HG02678 (cell line): ENCODE measurements around the gene CTNNA1.
A peak's percentile ranks its signal among the peaks of the same experiment; 100 is the strongest.
"Not testable (repeated sequence)": the region's sequence is repeated elsewhere in the genome, so short reads cannot be mapped to it uniquely, and the experiment has no call there.

Source experiments
- ATAC-seq: cut with Tn5 transposase; IDR thresholded peaks from one replicate; pipeline ENCODE4 v1.9.1; 2021; ENCODE audit warnings: mild to moderate bottlenecking, moderate library complexity; ENCODE audit not compliant: unreplicated experiment

CTNNA1 gene, protein sequence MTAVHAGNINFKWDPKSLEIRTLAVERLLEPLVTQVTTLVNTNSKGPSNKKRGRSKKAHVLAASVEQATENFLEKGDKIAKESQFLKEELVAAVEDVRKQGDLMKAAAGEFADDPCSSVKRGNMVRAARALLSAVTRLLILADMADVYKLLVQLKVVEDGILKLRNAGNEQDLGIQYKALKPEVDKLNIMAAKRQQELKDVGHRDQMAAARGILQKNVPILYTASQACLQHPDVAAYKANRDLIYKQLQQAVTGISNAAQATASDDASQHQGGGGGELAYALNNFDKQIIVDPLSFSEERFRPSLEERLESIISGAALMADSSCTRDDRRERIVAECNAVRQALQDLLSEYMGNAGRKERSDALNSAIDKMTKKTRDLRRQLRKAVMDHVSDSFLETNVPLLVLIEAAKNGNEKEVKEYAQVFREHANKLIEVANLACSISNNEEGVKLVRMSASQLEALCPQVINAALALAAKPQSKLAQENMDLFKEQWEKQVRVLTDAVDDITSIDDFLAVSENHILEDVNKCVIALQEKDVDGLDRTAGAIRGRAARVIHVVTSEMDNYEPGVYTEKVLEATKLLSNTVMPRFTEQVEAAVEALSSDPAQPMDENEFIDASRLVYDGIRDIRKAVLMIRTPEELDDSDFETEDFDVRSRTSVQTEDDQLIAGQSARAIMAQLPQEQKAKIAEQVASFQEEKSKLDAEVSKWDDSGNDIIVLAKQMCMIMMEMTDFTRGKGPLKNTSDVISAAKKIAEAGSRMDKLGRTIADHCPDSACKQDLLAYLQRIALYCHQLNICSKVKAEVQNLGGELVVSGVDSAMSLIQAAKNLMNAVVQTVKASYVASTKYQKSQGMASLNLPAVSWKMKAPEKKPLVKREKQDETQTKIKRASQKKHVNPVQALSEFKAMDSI

DNA sequence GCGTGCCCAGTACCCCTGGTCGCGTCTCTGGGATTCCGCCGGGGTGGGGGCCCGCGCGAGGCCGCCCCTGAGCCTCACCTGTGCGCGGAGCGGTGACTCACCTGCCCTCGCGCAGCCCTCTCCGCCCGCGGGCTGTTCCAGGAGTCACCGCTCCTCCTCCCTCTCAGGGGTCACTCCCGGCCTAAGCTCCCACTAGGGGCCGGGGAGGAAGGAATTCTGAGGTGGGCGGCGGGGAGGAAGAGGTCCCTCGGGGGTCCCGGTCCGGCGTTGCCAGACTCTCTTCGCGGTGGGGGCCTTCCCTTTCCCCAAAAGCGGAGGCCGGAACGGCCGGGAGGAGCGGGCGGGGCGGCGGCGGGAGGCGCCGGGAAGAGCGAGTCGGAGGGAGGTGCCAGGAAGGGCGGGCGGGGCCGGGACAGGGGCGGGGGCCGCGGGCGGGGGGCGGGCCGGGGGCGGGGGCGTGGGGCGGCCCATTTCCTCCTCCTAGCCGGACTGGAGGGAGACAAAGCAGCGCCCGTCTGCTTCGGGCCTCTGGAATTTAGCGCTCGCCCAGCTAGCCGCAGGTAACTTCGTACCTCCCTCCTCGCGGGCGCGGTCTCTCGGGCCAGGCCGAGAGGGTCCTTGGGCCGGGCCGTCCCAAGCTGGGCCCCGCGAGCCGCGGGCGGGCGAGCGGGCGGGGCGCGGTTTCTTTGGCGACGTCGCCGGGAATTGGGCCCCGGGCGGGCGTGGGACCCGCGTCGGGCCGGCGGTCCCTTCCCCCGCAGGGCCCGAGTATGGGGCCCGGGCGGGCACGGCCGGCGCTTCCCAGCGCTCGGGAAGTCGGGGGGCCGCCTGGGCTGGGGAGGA lies at the start of gene CTNNA1:
Gene CTNNA1, plus strand, starts transcription at position 475 of the 843 bp plus-strand sequence. CDS start 28,500 bp downstream, outside the sequence.
- peak; percentile 53 for ATAC-seq

DNA sequence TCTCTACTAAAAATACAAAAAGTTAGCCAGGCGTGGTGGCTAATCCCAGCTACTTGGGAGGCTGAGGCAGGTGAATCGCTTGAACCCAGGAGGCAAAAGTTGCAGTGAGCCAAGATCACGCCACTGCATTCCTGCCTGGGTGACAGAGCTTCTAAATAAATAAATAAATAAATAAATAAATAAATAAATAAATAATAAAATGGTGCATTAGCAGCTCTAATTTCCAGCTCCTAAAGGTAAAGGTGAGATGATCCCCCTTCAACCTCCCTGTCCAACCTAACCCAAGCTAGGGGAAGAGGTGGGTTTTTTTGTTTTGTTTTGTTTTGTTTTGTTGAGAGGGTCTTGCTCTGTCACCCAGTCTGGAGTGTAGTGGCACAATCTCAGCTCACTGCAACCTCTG lies 49.4 kb upstream of the CTNNA1 start:
- not testable (repeated sequence) for ATAC-seq

DNA sequence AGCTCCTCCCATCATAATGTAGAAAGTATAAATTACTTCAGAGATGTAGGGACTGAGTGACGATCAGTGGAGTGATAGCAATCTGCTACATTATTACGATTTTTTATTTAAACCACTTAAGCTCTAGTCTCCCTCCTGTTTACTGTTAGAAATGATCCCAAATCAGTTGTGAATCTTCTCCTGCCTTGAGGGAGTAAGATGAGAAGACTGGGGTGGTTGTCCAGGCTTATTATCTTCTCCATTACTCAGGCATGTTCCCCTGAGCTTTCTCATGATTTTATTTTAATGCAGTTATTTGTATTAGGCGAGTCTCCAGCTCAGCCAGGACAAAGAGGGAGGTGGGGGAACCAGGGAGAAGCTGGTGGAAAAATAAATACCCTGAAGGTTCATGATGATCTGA lies 48.2 kb upstream of the CTNNA1 start:
- ATAC-seq, result no peak

DNA sequence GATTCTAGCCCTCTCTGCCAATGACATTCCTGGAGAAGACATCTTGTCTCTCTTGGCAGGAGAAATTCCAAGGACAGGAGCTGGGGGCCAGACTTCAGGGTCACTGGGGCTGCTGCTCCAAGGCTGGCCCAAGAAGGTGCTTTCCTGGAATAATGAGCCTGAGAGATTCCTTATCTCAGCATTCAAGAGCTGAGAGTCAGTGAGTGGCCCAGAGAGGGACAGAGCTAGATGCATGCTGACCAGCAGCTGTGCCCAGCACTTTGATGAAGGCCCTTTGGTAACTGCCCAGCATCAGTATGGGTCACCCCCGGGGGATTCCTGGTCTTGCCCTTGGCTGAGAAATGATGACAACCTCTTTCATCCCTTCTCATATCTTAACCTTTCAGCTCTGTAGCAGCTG lies 47.7 kb upstream of the CTNNA1 start:
- ATAC-seq, result no peak

DNA sequence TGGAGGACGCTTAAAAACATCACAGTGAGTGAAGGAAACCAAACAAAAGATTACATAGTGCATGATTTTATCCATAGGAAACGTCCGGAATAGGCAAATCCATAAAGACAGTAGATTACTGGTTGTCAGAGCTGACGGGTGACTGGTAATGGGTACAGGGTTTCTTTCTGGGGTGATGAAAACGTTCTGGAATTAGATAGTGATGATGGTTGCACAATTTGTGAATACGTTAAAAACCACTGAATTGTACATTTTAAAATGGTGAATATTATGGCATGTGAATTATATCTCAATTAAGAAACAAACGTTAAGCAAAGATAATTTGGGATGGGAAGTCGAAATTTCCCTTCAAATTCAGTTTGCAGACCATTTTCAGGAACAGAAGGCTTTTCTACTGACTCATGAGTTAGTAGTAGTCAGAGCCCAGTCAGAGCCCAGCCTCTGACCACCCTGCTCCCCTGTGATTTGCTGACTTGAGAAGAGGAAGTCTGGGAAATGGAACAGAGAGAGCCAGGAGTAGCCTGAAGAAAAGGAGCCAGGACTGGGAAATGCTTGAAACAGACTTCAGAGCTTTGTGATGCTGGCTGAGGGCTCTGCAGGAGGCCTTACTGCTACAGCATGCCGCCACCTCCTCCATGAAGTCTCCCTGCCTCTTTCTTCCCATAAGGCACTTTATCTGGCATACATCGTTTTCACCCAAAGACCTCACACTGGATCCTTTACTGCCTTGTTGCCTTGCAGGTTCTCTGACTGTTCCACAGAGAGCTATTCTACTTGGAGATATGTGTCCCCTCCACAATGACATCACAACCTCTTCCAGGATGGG lies 46.4 kb upstream of the CTNNA1 start:
- no peak for ATAC-seq

DNA sequence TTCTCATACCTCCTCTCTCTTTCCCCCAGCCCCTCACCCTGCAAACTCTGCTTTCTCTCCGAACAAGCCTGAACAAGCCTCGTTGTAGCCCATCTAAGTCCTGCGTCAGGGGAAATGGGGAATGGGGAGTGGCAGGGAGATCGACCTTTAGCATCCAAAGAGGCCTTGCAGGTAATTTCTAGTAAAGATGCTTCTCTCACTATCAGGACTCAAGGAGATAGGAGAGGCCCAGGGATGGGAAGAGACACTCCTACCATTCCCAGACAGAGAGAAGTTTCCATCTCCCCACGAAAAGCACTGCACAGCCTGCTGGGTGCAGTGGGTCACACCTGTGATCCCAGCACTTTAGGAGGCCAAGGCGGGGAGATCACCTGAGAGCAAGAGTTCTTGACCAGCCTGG lies 44.4 kb upstream of the CTNNA1 start:
- ATAC-seq, result no peak

DNA sequence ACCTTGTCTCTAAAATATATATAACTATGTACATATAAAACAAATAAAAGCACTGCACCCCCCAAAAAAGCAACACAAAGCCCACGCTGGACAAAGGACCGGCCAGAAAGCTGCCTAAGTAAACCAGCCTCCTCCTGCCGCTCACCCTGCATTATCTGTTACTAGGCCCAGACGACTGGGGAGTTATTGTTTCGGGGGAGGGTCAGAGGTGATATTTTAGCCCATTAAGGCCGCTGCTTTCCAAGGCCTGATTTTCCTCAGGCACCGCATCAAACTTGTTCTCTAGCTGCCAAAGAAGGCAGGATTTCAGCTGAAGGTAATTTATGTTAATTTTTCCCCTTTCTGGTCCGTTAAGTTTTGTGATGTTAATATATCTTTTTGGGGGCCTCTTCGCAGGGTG lies 44.0 kb upstream of the CTNNA1 start:
- ATAC-seq, result no peak

DNA sequence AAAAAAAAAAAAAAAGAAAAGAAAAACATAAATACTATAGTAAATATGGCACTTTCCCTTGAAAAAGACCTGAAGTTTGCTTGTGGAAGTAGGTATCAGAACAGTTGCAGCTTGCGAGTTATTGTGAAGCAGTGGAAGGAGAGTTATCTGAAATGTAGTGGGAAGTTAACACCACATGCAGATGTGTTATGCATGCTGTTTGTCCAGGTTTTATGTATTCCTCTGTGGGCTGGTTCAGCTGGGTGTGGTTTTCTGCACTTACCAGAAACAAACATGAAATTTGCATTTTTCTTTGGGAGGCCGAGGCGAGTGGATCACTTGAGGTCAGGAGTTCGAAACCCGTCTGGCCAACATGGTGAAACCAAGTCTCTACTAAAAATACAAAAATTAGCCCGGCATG lies 42.1 kb upstream of the CTNNA1 start:
- ATAC-seq, result no peak

DNA sequence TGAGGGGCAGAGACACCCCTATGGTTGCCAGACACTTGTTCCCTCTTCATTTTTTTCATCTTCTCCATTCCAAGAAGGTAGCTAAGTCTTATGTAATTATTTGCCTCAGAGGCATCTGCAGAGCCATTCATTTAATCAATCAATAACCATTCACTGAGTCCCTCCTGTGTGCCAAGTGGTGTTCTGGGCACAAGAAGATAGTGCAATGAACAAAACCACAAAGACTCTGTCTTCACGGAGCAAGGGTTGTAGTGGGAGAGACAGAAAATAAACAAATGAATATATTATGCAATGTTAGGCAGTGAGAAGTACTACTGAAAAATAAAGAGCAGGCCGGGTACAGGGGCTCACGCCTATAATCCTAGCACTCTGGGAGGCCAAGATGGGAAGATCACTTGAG lies 41.4 kb upstream of the CTNNA1 start:
- no peak for ATAC-seq

DNA sequence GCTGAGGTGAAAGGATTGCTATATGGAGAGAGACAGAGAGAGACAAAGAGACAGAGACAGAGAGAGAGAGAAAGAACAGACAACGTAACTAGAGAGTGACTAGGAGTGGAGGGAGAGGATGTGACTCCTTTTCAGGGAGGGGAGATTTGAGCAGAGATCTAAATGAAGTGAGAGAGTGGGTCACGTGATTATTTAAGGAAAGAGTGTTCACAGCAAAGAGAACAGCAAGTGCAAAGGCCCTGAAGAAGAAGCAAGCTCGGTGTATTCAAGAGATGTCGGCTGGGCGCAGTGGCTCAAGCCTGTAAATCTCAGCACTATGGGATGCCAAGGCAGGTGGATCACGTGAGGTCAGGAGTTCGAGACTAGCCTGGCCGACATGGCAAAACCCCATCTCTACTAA lies 40.9 kb upstream of the CTNNA1 start:
- no peak for ATAC-seq

DNA sequence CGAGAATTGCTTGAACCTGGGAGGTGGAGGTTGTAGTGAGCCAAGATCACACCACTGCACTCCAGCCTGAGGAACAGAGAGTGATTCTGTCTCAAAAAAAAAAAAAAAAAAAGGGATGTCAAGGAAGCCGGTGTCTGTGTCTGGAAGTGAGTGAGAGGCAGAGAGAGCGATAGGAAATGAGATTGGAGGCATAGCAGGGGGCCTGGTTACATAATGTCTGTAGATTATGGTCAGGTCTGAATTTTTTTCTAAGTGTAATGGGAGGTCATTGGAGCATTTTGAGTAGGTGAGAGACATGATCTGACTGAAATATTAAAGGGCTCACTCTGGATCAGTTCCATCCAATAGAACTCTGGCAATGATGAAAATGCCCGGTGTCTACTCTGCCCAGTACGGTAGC lies 40.4 kb upstream of the CTNNA1 start:
- no peak for ATAC-seq

DNA sequence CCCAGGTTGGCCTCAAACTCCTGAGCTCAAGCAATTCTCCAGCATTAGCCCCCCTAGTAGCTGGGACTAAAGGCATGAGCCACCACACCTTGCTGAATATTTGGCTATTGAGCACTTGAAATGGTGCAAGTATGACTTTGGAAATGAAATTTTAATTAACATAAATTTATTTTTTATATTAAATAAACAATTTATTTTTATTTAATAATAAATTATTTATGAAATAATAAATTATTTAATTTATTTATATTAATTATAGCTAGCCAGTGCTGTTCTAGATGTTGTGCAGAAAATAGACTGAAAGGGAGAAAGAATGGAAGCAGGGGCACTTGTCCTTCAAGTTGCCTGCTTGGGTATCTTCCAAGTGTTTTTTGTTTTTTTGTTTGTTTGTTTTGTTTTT lies 40.0 kb upstream of the CTNNA1 start:
- ATAC-seq, result no peak

DNA sequence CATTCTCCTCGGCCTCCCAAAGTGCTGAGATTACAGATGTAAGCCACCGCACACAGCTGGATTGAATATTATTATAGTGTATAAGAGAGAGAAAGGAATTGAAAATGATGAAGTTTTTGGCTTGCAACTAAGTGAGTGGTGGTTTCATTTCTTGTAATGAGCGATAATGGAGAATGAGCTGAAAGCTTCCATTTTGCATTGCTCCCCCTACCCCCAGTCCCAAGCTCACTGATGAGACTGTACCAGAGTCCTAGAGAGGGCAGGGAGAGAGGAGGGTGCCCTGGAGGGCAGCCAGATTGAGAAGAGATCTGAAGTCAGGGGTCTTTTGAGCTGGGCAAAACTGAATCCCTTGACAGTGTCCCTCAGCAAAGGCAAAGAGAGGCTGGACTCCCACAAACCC lies 38.5 kb upstream of the CTNNA1 start:
- ATAC-seq, result no peak

DNA sequence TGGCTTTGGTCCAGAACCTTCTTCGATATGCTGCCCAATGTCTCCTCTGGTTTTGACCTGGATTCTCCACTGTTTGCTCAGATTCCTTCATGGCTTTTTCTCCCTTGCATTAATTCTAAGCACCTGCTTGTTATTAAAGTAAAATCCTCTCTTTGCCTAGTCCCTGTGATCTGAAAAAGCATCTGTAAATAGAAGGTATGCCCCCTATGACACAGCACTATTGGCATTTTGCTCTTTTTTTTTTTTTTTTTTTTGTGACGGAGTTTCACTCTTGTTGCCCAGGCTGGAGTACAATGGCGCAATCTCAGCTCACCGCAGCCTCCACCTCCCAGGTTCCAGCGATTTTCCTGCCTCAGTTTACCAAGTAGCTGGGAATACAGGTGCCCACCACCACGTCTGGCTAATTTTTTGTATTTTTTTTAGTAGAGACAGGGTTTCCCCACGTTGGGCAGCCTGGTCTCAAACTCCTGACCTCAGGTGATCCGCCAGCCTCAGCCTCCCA lies 37.2 kb upstream of the CTNNA1 start:
- ATAC-seq, result not testable (repeated sequence)

DNA sequence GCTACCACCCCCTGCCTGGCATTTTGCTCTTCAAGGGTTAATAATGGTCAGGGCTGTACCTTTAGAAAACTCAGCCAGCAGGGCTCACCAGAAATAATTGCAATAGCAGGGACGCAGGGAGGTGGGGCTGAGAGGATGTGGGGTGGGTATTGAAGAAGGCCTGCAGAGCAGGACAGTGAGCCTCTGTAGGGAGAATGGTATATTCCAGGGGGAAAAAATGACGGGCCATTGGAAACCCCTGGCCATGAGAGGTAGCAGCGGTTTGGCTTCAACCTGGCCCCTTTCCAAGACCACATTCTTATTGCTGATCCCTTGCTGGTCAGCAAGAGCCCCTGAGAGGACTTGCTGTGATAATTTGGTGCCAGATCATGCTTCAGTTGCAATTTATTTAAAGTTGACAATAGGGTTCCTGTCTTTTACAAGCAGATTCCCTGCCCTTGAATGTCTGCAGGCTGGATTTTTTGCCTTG lies 36.7 kb upstream of the CTNNA1 start:
- no peak for ATAC-seq

DNA sequence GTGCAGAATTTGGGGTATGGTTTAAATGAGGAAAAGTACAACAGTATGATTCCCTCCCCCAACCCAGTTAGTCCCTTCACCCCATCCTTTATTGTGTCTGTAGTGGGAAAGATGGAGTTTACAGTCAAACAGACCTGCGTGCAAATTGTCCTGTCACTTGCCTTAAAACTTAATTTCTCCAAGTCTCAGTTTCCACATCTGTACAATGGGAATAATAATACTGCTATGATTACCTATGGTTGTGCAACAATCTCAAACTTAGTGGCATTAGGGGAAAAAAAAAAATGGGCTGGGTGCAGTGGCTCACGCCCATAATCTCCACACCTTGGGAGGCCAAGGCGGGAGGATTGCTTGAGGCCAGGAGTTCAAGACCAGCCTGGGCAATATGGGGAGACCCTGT lies 35.8 kb upstream of the CTNNA1 start:
- ATAC-seq, result no peak

DNA sequence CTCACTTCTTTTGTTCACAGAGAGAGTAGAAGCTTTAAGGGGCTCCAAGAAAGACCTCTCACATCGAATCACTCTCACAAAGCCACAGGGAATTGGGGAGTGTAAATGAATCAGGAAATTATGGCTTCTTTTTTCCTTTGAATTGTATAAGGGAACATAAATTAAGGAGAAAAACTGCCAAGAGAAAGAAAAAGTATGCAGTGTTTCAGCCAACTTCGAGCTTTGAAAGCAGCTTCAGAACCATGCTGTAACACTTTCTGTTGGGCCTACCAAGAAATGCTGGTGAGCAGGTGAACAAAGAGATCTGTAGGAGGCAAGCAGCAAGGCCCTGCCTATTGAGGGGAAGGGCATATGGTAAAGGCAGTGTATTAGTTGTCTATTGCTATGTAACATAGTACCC lies 33.4 kb upstream of the CTNNA1 start:
- no peak for ATAC-seq

DNA sequence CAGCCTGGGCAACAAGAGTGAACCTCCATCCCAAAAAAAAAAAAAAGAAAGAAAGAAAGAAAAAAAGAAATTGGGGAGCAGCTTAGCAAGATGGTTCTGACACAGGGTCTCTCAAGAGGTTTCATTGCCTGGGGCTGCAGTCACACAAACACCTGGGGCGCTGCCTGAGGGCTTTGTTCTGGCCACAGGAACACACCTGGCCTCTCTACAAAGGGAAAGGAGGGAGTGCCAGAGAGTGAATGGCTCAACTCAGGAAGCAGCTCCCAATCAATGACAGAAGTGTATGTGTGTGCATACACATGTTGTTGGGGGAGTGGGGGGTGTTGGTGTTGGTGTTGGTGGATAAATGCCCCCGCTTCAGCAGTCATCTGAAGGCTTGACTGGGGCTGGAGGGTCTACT lies 32.4 kb upstream of the CTNNA1 start:
- no peak for ATAC-seq

DNA sequence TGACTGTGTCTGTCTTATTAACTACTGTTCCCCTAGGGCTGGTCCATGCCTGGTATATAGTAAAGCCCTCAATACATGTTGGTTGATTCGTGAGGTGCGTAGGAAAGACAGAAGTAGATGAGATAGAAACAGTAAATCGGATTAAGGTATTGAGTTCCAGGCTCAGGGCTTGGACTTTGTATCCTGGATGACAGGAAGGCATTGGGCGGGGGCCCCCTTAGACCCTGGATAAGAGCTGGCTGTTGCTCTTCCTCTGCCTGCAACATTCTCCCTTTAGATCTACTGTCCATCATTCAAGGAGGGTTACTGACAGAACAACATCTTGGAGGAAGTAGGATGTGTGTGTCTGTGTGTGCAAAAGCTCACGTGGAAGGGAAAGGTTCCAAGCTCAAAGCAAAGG lies 31.2 kb upstream of the CTNNA1 start:
- ATAC-seq, result no peak
